Measurements from ENCODE around the gene BRCA1. TPM values are rescaled to one million over a fixed set of nuclear protein-coding genes. Genes with fewer than 3 reads are reported as not detected.

BRCA1 gene
- total RNA-seq (ENCODE audit: low replicate concordance): 19.4 and 38.9 TPM in 2 replicates
- long read RNA-seq, full-length matches to known transcripts: 17 of 57 reads
- long read RNA-seq, partial matches to known transcripts: 12 of 57 reads
- long read RNA-seq, other reads (novel, unspliced or antisense): 28 of 57 reads

DNA sequence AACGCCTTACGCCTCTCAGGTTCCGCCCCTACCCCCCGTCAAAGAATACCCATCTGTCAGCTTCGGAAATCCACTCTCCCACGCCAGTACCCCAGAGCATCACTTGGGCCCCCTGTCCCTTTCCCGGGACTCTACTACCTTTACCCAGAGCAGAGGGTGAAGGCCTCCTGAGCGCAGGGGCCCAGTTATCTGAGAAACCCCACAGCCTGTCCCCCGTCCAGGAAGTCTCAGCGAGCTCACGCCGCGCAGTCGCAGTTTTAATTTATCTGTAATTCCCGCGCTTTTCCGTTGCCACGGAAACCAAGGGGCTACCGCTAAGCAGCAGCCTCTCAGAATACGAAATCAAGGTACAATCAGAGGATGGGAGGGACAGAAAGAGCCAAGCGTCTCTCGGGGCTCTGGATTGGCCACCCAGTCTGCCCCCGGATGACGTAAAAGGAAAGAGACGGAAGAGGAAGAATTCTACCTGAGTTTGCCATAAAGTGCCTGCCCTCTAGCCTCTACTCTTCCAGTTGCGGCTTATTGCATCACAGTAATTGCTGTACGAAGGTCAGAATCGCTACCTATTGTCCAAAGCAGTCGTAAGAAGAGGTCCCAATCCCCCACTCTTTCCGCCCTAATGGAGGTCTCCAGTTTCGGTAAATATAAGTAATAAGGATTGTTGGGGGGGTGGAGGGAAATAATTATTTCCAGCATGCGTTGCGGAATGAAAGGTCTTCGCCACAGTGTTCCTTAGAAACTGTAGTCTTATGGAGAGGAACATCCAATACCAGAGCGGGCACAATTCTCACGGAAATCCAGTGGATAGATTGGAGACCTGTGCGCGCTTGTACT is at the start of gene BRCA1:
Gene BRCA1, minus strand, starts transcription at position 232 of the 834 bp plus-strand sequence. CDS start 1,268 bp downstream, outside the sequence.
- H3K4me1 Mint-ChIP-seq (ENCODE audit: unreplicated experiment): peaks cover 21% of the 10 kb centered on the region
- no peaks in the 10 kb centered on the region for H3K9me3 Mint-ChIP-seq
- H3K36me3 Mint-ChIP-seq: peaks cover 10% of the 10 kb centered on the region
- peak within 1 kb of the TSS; percentile 95 for H3K27ac Mint-ChIP-seq
- peak within 1 kb of the TSS; percentile 98 for H3K4me3 Mint-ChIP-seq
- no peak for TF ChIP-seq CTCF (conservative IDR thresholded peaks at IDR 0.05)
- H3K27me3 Mint-ChIP-seq: no peaks in the 10 kb centered on the region
- DNase-seq (ENCODE audit: extremely low spot score, unreplicated experiment): peak; percentile 89

- H3K27ac Mint-ChIP-seq: no peak overlapping the region
- DNase-seq (ENCODE audit: extremely low spot score, unreplicated experiment): no peak
- H3K9me3 Mint-ChIP-seq: no peaks in the 10 kb centered on the region
- no peaks in the 10 kb centered on the region for H3K27me3 Mint-ChIP-seq
- peaks cover 12% of the 10 kb centered on the region for H3K36me3 Mint-ChIP-seq
- peaks cover 19% of the 10 kb centered on the region for H3K4me1 Mint-ChIP-seq (ENCODE audit: unreplicated experiment)
- no peak overlapping the region for H3K4me3 Mint-ChIP-seq
- TF ChIP-seq CTCF (conservative IDR thresholded peaks at IDR 0.05): peak; percentile 46
Observed at GRCh38 chr17:43171586-43172487, 46.7 kb upstream of the BRCA1 start.

- Mint-ChIP-seq H3K27ac (no peak within 1 kb of the TSS), H3K4me1 (ENCODE audit: unreplicated experiment) (peaks cover 19% of the 10 kb centered on the region), H3K4me3 (no peak within 1 kb of the TSS), H3K27me3 (no peaks in the 10 kb centered on the region), H3K36me3 (peaks cover 12% of the 10 kb centered on the region), H3K9me3 (no peaks in the 10 kb centered on the region)
- TF ChIP-seq CTCF (conservative IDR thresholded peaks at IDR 0.05): peak; percentile 35
- DNase-seq (ENCODE audit: extremely low spot score, unreplicated experiment): peak; percentile 94
Observed at GRCh38 chr17:43170766-43171585, 45.8 kb upstream of the BRCA1 start, which contains the start of gene NBR1. Gene NBR1, plus strand, starts transcription at chr17:43171214. Its CDS starts 4,586 bp downstream, at chr17:43175800.

GRCh38 chr17:43170140-43170765 is 45.1 kb upstream of the BRCA1 start:
- peaks cover 6% of the 10 kb centered on the region for H3K36me3 Mint-ChIP-seq
- H3K4me3 Mint-ChIP-seq: no peak overlapping the region
- peak; percentile 83 for DNase-seq (ENCODE audit: extremely low spot score, unreplicated experiment)
- TF ChIP-seq CTCF (conservative IDR thresholded peaks at IDR 0.05): no peak
- no peaks in the 10 kb centered on the region for H3K27me3 Mint-ChIP-seq
- H3K27ac Mint-ChIP-seq: no peak overlapping the region
- no peaks in the 10 kb centered on the region for H3K9me3 Mint-ChIP-seq
- peaks cover 12% of the 10 kb centered on the region for H3K4me1 Mint-ChIP-seq (ENCODE audit: unreplicated experiment)

Measured in type B pancreatic cell (in vitro differentiated cells).